WTC11 (cell line): Measurements from ENCODE around the gene EEF2KMT.

Experiments
- CBFB ChIP-seq: sonication (generic); formaldehyde crosslinking; IDR thresholded peaks from 2 replicates; pipeline ENCODE4 v1.8.1; 2022; ENCODE audit warnings: mild to moderate bottlenecking, low read depth, missing genetic modification reagents
- CREM ChIP-seq: sonication (generic); formaldehyde crosslinking; IDR thresholded peaks from 2 replicates; pipeline ENCODE4 v1.8.1; 2022; ENCODE audit warnings: mild to moderate bottlenecking, missing genetic modification reagents, moderate library complexity
- CTCF ChIP-seq: fragments of 200-600 bp; IDR thresholded peaks from 2 replicates; pipeline ENCODE4 v1.8.0; 2022; ENCODE audit warnings: antibody characterized with exemption
- E2F1 ChIP-seq: sonication (generic); formaldehyde crosslinking; IDR thresholded peaks from 2 replicates; pipeline ENCODE4 v1.8.0; 2022; ENCODE audit warnings: mild to moderate bottlenecking, missing genetic modification reagents
- ETV6 ChIP-seq: sonication (generic); formaldehyde crosslinking; IDR thresholded peaks from 2 replicates; pipeline ENCODE4 v1.8.1; 2022; ENCODE audit warnings: mild to moderate bottlenecking, missing genetic modification reagents
- MAX ChIP-seq: sonication (generic); formaldehyde crosslinking; IDR thresholded peaks from 2 replicates; pipeline ENCODE4 v1.8.0; 2022; ENCODE audit warnings: mild to moderate bottlenecking, missing genetic modification reagents
- NR2C2 ChIP-seq: sonication (generic); formaldehyde crosslinking; IDR thresholded peaks from 2 replicates; pipeline ENCODE4 v1.8.0; 2022; ENCODE audit warnings: mild to moderate bottlenecking, missing genetic modification reagents
- TP53 ChIP-seq: sonication (generic); formaldehyde crosslinking; IDR thresholded peaks from 2 replicates; pipeline ENCODE4 v1.8.1; 2023; ENCODE audit warnings: mild to moderate bottlenecking, missing genetic modification reagents
- ZNF512 ChIP-seq: sonication (generic); formaldehyde crosslinking; IDR thresholded peaks from 2 replicates; pipeline ENCODE4 v1.8.1; 2022; ENCODE audit warnings: missing genetic modification reagents, borderline replicate concordance

GRCh38 chr16:5042574-5043171 is 54.9 kb downstream of the EEF2KMT start:
- no peak for TF ChIP-seq MAX (CRISPR knock-in tag)
- no peak for TF ChIP-seq CTCF
- no peak for TF ChIP-seq ETV6 (CRISPR knock-in tag)
- no peak for TF ChIP-seq CREM (CRISPR knock-in tag)
- TF ChIP-seq CBFB (CRISPR knock-in tag): no peak
- no peak for TF ChIP-seq NR2C2 (CRISPR knock-in tag)
- no peak for TF ChIP-seq E2F1
- TF ChIP-seq TP53 (CRISPR knock-in tag): no peak
- TF ChIP-seq ZNF512 (CRISPR knock-in tag): no peak
